NB4 (cell line): Measurements from ENCODE around the gene PRKG1.

Experiments
- DNase-seq: peaks from one replicate; pipeline ENCODE4 v3.0.0; 2010; ENCODE audit warnings: low read depth
- H3K4me3 ChIP-seq: one replicate; pipeline ENCODE4 v1.5.1; 2011; ENCODE audit warnings: mild to moderate bottlenecking, low read depth, low read length, moderate library complexity
- CTCF ChIP-seq: IDR thresholded peaks from one replicate; pipeline ENCODE4 v1.5.1; 2012; ENCODE audit warnings: low read depth, low read length
- MYC ChIP-seq: IDR thresholded peaks from 2 replicates; pipeline ENCODE4 v1.6.1; 2011; ENCODE audit warnings: low read depth, low read length
- POLR2A ChIP-seq: IDR thresholded peaks from 2 replicates; pipeline ENCODE4 v1.6.1; 2011; ENCODE audit warnings: mild to moderate bottlenecking; ENCODE audit not compliant: insufficient read length; ENCODE audit errors: extremely low read depth
- TF ChIP-seq, protein P1 (sequence below): IDR thresholded peaks from 2 replicates; pipeline ENCODE4 v1.6.1; 2011; ENCODE audit warnings: low read depth, low read length

The PRKG1 gene

DNA sequence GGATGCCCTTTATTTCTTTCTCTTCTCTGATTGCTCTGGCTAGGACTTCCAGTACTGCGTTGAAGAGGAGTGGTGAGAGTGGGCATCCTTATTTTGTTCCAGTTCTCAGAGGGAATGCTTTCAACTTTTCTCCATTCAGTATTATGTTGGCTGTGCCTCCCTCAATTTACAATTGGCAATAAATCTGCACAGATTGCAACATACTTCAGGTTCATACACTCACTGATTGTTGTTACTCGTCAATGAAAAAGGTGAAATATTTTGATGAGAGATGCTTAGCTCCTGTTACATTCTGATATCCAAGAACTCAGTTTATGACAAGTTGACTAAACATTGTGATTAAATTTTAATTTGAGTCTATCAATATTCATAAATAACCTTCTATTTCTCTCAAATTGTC lies 1201.9 kb downstream of the PRKG1 start:
- no peak overlapping the region for H3K4me3 ChIP-seq
- DNase-seq: no peak
- TF ChIP-seq, protein P1, sequence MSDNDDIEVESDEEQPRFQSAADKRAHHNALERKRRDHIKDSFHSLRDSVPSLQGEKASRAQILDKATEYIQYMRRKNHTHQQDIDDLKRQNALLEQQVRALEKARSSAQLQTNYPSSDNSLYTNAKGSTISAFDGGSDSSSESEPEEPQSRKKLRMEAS: no peak

GRCh38 chr10:52276986-52277385 lies 1202.7 kb downstream of the PRKG1 start:
- TF ChIP-seq CTCF (no peak), POLR2A (no peak), MYC (no peak)
- TF ChIP-seq, protein P1: no peak
- no peak for DNase-seq
- no peak overlapping the region for H3K4me3 ChIP-seq

DNA sequence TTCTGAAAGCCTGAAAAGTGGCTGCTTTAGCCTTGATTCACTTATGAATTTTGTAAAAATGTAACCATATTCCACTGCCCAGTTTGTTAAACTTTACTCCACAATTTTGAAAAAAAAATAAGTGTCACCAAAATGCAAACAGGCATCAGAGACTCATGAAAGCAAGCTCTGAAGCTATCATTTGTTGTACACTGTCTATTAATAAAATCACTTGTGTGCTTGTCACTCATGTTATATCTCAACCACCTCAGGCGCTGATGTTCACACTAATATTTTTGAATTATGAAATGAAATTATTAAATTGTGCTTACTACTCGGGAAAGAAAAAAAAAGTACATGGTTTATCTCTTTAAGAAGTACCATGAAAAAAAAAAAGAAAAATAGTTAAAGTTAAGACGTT lies 1205.3 kb downstream of the PRKG1 start:
- TF ChIP-seq MYC (no peak), CTCF (no peak), POLR2A (no peak)
- TF ChIP-seq, protein P1: no peak

GRCh38 chr10:52280051-52280450 lies 1205.8 kb downstream of the PRKG1 start:
- no peak overlapping the region for H3K4me3 ChIP-seq
- no peak for TF ChIP-seq CTCF
- TF ChIP-seq MYC: no peak
- TF ChIP-seq, protein P1: no peak
- TF ChIP-seq POLR2A: no peak
- no peak for DNase-seq

More for the DNA sequence above, 1205.3 kb downstream of the PRKG1 start:
- no peak for DNase-seq
- no peak overlapping the region for H3K4me3 ChIP-seq

- no peak overlapping the region for H3K4me3 ChIP-seq
- TF ChIP-seq, protein P1: no peak
- TF ChIP-seq CTCF (no peak), MYC (no peak), POLR2A (no peak)
- DNase-seq: no peak
Measured at GRCh38 chr10:52283174-52283573, 1208.9 kb downstream of the PRKG1 start.

GRCh38 chr10:52284416-52285013 lies 1210.2 kb downstream of the PRKG1 start:
- H3K4me3 ChIP-seq: no peak overlapping the region
- TF ChIP-seq POLR2A (no peak), CTCF (no peak), MYC (no peak)
- TF ChIP-seq, protein P1: no peak
- no peak for DNase-seq
